Measurements from ENCODE around the gene OSTC.

The OSTC gene

GRCh38 chr4:108650212-108651013 is at the start of gene OSTC:
OSTC (plus strand) TSS chr4:108650599; CDS start chr4:108650656, 57 bp downstream.
- peak; percentile 83 for DNase-seq (ENCODE audit: low spot score)
- no peak for TF ChIP-seq CTCF (IDR thresholded peaks at IDR 0.05; ENCODE audit: extremely low read depth, missing control alignments)

- no peak for DNase-seq (ENCODE audit: low spot score)
- no peak for TF ChIP-seq CTCF (IDR thresholded peaks at IDR 0.05; ENCODE audit: extremely low read depth, missing control alignments)
Observed at GRCh38 chr4:108601106-108601505, 49.3 kb upstream of the OSTC start.

GRCh38 chr4:108601532-108601931 is 48.9 kb upstream of the OSTC start:
- TF ChIP-seq CTCF (IDR thresholded peaks at IDR 0.05; ENCODE audit: extremely low read depth, missing control alignments), result no peak
- no peak for DNase-seq (ENCODE audit: low spot score)

- TF ChIP-seq CTCF (IDR thresholded peaks at IDR 0.05; ENCODE audit: extremely low read depth, missing control alignments), result no peak
- DNase-seq (ENCODE audit: low spot score), result no peak
Observed at GRCh38 chr4:108602163-108602562, 48.2 kb upstream of the OSTC start.

- no peak for TF ChIP-seq CTCF (IDR thresholded peaks at IDR 0.05; ENCODE audit: extremely low read depth, missing control alignments)
- no peak for DNase-seq (ENCODE audit: low spot score)
Observed at GRCh38 chr4:108607079-108607815, 43.2 kb upstream of the OSTC start.

- no peak for TF ChIP-seq CTCF (IDR thresholded peaks at IDR 0.05; ENCODE audit: extremely low read depth, missing control alignments)
Observed at GRCh38 chr4:108611365-108611764, 39.0 kb upstream of the OSTC start.

GRCh38 chr4:108612365-108612764 is 38.0 kb upstream of the OSTC start:
- TF ChIP-seq CTCF (IDR thresholded peaks at IDR 0.05; ENCODE audit: extremely low read depth, missing control alignments), result no peak
- no peak for DNase-seq (ENCODE audit: low spot score)

More at GRCh38 chr4:108611365-108611764, 39.0 kb upstream of the OSTC start:
- no peak for DNase-seq (ENCODE audit: low spot score)

Measured in GM20000 (cell line).